CD4-positive, alpha-beta T cell treated with Interleukin-2 at 100 ng/mL for 4 hours (primary cell): ENCODE results near the gene THSD7B.
"Not testable (repeated sequence)": the region's sequence is repeated elsewhere in the genome, so short reads cannot be mapped to it uniquely, and the experiment has no call there.

Experiments used
- DNase-seq: peaks from one replicate; pipeline ENCODE4 v3.0.0-alpha.2; 2020; ENCODE audit warnings: low spot score

The THSD7B gene

DNA sequence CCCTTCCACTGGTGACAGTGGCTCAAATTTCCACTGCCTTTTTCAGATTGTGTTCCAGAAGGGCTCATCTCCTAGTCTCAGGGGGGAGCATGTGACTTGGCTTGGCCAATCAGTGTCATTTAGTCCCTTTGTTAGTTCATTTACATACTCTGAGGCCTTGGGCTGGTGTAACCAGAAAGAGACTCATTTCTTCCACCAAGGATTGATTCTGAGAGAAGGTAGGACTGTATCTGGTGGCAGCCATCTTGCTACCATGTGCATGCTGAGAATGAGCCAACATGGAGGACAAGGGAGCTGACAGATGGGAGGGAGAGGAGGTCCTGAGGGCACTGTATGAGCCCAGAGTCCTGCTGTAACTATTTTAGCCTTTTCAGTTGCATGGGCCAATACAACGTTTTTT, 191.7 kb downstream of the THSD7B start:
- no peak for DNase-seq

DNA sequence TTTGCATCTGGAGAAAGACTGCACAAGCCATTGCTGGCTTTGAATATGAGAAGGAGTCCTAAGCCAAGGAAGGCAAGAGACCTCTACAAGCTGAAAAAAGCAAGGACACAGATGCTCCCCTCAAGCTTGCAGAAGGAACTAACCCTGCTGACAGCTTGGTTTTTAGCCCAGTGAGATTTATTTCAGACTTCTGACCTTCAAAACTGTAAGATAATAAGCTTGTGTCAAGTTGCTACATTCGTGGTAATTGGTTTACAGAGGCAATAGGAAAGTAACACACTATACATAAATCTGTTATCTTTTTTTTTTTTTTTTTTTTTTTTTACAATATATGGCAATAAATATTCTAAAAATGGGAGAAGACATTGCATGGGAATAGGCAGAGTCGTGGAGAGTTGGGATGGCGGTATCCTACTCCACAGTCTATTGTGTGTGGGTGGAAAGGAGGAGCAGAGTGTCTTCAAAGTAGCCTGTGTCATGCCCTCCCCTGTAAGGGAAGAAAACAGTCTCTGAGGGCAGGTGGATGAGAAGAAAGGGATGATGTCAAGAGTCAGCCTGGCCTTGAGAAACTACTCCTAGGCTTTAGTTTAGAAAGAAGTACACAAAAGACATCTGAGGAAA, 196.9 kb downstream of the THSD7B start:
- no peak for DNase-seq

DNA sequence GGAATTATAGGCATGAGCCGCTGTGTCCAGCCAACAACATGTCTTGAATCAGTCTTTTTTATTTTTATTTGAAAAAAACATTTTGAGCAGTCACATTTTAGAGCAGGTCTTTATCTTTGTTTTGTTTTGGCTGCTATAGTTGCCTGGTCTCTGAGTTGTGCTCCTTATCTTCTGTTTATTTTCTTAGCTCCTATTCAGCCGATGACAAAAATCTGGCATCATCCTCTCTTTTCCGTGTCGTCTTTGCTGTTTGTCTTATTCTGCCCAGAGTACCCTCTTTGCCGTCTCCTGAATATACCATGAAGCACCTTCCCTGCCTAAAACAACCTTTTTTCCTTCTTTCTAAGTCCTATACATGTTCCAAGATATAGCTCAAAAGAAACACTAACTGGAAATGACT, 201.1 kb downstream of the THSD7B start:
- no peak for DNase-seq

DNA sequence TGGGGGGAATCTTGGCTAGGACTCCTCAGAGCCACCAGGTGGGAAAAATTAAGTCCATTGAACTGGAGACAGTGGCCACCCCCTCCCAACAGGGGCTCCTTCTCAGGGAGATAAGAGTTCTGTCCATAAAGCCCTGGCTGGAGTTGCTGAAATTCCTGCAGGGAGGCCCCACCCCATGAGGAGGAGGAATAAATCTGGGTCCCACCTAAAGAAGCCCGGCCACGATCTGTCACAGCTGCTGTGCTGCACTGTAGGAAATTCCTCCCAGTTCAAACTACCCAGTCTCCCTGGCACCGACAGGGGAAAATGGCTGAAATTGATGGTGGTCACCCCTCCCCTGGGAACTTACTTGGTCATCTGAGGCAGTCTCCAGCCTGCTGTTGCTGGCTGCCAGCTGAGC, 215.0 kb downstream of the THSD7B start:
- no peak for DNase-seq

DNA sequence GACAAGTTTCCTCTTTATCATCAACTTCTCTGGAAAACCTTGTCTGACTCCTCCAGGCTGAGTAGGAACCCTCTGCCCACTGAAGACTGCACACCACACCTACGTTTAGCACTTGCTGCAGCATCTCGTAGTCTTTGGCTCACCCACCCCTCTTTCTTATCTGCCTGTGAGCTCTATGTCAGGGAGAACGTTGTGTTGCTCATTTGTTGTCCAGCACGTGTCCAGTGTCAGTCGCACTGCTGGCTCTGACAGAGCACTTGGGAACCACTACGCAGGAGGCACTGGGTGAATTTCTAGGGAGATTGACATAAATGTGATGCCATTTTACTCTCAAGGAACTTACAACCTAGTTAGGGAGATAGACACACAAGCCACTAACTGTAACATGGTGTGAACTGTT, 216.3 kb downstream of the THSD7B start:
- not testable (repeated sequence) for DNase-seq

DNA sequence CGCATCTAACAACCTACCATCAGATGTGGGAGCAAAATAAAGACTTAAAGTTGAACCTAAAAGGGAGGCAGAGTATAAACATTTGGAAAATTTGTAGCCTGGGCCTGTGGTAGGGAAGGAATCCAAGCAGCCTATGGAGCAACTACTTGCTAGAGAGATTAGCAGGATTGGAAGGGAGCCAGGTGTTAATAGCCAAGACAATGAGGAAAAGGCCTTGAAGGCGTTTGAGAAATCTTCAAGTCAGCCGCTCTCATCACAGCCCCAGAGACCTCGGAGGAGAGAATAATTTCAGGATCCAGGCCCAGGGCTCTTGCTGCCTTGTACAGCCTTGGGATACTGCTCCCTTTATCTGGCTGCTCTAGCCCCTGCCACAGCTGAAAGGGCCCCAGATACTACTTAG, 219.7 kb downstream of the THSD7B start:
- no peak for DNase-seq

DNA sequence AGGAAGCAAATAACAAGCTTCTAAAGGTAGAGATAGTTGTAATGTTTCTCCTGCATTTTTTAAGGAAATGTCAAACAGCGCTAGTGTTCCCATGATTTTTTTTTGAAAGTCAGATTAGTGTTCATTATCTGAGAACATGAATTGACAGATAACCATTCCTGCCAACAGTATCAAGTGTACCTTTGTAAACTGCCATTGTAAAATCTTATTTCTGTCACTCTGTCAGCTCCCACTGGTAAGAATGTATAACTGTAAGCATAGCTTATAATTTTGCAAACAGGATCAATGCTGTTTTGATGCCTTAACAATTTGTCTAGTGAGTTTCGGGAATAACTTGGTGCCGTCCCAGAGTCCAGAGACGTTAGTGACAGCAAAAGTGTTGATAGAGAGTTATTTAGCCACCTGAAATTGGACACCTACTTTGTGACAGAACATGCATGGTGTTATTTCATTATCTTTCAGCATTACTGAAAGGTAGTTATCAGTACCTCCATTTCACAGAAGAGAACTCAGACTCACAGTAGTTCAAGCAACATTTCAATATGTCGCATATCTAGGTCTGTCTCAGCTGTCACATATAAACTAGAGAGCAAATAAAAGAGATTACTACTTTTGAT, 221.4 kb downstream of the THSD7B start:
- DNase-seq, result no peak

DNA sequence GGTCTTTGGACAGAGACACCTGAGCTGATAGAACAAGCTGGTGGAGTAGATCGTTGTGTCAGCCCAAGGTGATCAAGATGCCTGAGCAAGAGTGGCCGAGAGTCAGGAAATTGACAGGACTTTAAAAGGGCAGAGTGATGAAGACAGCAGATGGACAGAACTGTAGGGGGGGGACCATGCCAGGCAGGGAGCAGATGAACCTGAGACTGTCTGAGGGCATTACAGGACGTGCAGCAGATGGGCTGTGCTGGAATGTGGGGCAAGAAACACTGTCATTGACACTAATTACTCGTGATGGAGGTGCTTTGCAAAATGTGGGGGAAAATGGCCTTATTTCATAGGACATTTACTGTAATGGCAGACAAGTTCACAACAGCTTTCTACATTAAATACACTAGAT, 225.0 kb downstream of the THSD7B start:
- DNase-seq, result no peak

DNA sequence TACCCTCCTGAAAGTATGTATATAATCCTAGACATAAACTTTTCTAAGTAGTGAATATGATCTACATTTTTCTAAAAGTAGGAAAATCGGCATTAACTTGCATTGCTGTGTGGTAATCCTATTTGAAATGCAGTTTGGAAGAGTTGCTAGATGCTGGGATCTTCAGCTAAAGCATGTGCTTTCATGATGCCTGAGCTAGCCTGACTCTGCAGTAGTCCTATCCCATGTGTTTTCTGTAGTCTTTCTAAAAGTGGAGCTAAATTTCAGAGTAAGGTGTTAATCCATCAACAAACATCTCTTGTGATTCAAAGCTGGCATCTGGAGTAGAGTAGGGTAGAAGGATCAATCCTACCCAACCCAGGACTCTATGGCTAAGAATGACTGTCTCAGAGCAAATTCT, 229.4 kb downstream of the THSD7B start:
- DNase-seq, result no peak

DNA sequence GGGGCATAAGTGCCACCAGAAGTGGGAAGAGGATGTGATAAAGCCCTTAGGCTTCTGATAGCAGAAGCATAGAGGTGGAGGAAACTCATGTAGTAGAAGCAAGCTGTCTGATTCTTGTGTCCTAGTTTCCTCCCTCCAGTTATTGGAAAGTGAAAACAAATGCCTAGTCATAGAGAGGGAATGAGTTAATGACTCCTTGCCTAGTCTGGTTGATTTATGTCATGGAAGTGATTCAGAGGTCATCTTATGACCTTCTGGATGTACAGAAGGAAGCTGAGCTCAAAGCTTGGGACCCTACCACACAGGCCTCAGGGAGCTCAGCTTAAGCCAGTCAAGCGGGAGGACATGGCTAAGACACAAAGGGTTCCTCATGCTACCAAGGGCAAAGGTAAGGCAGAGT, 232.2 kb downstream of the THSD7B start:
- no peak for DNase-seq

DNA sequence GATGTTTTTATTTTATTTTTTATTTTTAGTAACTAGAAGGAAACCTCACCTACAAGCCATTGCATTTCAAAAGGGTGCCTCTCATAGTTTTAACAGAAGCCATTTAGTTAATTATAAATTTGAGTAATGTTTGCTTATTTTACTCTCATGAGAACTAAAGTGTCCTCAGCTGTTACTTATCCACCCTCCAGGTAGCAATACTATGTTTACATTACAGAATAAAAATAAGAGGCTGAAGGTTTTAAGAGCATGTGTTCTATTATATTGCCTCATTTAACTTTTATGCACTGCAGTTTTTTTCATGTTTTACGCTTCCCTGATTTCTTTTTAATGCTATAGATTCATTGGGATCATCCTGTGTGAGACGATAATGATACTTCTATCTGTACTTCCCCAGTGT, 235.5 kb downstream of the THSD7B start:
- no peak for DNase-seq

DNA sequence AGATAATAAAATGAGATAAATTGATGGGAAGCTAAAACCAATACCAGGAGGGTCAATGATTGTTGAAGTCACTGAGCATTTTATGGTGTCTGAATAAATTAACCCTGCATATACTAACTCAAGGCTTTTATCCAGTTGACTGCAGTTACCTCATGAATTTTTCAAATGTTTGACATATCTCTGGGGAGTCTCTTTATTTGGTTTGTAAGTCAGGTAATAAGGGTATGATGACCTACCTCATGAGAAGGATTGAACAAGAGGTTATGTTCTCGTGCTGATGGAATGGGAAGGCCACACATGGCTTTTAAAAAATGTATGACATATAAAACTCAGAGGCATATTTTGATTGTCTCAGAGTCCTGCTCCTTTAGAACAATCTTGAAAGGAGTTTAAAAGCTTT, 237.6 kb downstream of the THSD7B start:
- DNase-seq, result no peak

DNA sequence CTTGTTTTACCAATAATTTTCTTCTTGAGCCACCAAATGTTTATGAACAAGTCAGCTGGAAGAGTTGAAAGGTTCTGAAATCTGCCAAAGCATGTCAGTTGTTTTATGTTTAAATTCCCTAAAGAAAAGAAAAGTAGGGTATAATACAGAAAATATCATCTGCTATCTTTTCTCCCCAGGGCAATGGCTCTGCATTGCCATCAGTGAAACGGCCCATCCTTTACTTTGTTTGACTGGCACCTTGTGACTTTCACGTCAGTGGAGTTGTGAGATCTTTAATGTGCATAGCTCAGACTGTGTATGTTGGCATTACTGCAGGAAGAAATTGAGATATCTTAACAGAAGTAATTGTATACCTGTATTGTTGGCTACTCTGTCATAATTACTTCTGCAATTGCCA, 239.9 kb downstream of the THSD7B start:
- no peak for DNase-seq

DNA sequence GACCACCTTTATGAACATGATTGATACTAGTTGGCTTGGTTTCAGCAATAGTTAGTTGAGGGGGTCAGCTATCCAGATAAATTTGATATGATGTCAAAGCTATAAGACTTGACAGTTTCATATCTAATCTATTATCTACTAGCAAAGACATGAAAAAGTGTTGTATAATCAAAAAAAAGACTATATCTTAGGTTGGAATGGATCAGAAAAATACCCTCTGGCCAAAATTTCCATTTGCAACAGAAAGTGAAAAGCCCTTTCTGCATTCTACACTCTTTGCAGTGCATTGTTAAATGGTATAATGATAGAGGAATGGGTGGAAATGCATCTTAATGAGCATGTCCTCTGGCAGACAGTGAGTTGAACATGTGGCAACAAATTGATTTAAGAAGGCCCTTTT, 242.6 kb downstream of the THSD7B start:
- no peak for DNase-seq

DNA sequence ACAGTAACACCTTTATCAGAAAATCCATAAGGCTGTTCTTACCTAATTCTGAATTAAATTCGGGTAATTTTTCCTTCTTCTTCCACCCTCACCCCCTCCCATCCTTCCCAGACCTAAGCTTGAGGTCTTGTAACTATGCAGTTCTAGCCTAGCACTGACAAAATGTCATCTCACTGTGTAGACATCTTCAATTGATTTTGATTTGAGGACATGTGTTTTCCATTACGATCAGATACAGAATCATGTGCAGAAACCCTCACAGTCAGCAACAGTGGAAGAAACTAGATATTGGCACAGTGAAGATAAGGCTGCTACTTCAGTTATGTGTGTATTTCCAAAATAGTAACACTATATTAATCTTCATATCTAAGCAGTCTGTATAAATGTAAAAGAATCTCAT, 244.6 kb downstream of the THSD7B start:
- no peak for DNase-seq

DNA sequence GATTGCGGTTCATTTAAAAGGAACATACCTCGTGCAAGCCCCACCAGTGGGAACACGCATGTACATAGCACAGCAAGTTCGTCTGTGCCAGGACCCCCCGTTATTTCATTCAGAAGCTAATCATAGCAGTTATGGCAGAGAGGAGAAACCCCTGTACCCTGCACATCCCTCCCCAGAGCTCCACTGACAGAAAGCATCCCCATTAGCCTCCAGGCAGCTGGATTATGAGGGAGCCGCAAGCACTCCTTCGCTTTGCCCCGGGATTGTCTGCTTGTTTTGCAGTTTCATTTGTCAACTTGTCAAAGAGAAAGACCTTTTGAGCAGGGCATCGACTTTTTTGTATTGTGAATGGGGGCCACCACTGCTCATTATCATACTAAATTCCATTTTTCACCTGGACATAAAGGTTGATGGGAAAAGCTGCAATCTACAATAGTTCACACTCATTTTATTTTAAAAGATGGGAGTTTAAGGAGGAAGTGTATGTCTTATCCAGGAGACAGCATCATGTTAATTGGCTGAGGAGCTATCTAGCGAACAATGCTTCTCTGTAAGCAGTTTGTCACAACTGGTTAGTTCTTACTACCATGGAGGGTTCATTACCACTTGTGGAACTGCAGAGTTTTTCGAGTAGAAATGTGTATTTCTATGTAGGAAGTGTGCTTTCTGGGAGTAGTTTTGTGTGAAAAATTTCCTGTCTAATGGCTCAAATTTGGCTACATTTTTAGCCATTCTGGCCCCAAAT, 255.3 kb downstream of the THSD7B start:
- no peak for DNase-seq

DNA sequence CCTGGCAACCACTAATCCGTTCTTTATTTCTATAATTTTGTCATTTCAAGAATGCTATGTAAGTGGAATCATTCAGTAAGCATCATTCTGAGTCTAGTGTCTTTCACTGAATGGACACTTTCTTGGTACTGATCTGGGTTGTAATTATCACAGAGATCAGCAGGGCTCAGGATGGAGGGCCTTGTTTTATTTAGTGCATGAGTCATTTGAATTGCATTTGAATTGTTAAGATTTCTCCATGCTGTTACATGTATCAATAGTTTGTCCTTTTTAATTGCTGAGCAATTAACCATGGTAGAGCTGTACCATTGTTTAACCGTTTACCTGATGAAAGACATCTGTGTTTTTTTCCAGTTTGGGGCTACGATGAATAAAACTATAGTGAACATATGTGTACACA, 256.4 kb downstream of the THSD7B start:
- no peak for DNase-seq

DNA sequence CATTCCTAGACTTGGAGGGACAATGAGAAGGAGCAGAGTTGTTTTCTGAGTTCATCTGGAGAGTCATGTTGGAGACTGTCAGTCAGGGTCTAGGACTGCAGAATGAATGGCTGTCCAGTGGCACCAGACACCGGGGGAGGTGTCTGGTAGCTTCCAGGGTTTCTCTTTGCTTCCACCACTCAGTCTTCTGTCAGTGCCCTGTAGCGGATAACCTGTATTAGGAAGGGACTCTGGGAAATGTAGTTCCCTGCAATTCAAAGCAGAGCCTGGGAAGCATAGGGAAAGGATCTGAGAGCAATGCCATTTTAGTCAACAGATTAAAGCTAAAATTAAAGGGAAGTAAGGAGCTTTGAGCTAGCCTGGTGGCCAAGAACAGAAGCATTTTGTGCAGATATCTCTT, 257.9 kb downstream of the THSD7B start:
- DNase-seq, result no peak

DNA sequence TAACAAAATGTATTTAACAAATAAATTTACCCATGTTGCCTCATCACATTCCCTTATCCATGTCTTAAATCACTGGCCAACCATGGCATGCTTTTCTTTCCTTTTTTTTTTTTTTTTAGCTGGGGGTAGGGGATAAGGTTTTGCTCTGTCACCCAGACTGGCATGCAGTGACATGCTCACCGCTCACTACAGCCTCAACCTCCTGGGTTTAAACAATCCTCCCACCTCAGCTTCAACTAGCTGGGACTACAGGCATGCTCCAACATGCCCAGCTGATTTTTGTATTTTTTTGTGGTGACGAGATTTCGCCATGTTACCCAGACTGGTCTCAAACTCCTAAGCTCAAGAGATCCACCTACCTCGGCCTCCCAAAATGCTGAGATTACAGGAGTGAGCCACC, 266.4 kb downstream of the THSD7B start:
- DNase-seq, result no peak

DNA sequence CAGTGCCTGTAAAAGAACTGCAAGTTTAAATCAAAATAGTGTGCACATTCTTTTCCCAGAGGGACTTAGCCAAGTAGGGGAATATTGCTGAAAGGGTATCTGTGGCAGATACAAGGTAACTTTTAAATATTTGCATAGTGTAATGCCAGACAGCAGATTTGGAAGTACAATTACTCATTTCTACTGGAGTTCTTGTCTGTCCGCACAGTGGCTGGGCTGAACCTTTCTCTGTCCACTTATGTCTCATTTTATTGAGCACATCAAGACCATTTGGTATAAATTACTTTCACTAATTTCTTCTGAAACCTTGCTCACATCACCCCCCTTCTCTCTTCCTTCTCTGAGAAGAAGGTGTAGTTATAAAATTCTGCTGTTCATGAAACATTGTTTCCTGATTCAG, 271.3 kb downstream of the THSD7B start:
- no peak for DNase-seq

DNA sequence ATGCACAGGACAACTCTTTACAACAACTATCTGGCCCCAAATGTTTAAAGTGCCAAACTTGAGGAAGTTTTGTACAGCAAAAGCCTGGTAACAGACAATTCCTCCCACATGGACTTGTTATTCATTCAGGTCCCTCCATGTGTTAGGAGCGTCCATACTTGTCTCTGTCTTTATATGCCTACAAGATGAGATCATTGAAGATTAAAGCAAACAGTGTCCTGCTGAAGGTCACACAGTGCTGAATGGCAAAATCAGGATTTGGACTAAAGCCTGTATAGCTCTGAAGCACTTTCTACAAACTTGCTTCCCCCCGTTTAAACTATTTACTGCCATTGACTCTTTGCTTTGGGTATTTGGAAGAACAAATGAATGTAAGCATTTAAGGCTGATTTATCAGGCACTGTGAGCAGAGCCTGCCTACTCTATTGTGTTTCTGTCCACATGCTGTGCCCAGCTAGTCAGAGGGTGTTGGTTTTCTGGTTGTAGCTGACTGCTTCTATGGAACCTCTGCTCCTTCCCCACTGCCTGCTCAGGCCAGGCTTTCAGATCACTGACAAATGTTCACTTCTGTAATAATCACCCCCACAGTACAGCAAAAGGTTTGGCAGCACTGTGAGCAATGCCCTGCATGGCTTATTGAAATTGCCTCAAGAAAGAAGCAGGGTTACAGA, 274.3 kb downstream of the THSD7B start:
- no peak for DNase-seq

DNA sequence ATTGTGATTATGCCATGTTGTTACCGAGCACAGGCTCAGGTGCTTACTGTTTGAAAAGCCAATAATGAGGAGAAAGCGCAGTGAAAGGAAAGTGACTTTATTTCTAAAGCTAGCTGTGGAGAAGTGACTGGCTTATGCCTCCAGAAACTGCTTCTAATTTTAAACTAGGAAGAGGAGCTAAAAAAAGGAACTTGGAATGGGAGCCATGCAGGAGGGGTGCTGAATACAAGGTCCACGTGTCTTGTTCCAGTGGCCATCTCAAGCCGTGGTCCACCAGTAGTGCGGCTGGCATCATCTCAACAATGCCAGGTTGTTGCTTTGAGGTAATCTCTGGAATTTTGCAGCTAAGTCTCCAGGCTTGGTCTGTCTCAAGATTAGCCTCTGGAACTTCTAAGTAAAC, 282.0 kb downstream of the THSD7B start:
- DNase-seq, result no peak

DNA sequence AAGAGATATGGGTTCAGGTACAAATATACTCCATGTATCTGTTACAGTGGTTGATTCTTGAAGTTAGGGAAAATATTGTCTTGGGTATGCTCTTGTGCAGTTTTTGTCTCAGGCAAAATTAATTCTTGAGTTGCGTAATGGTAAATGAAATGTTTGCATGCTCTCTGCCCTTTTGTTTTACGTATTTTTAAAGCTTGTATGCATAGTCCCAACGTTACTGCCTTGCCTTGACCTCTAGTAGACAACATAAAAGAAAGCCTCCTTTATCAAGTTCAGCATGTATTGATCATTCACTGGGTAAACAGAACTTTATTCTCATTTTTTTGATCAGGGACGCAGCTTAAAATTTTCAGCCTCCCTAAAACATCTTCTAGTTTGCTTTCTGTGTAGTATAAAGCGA, 283.1 kb downstream of the THSD7B start:
- DNase-seq, result no peak
